T-helper 22 cell (primary cell): Measurements from ENCODE around the gene LMX1A.

Experiments used
- DNase-seq: peaks from one replicate; pipeline ENCODE4 v3.0.0-alpha.2; 2020; ENCODE audit warnings: low read depth

The LMX1A gene

DNA sequence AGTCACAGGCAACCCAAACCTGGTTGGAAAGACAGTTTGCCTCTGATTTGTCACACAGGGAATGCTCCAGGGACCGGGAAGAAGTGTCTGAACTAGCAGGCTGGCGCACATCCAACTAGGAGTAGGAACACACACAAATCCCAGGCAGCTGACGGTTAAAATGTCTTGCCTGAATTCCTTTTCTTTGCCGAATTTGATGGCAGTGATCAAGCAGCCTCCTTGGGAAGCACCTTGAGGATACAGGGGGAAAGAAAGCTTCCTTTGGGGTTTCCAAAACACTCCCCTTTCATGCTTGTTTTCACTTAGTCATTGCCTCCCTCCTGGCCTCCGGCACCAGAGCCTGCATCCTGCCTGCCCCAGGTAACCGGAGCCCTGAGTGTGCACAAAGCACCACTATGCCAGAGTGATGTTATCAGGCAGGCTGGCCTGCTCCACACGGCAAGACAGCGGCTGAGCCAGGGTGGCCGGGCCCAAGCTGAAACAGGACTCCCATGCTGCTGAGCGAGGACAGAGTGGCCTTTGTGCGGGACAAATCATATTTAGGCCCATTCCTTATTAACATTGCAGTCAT lies 193.8 kb downstream of the LMX1A start:
- DNase-seq: no peak

DNA sequence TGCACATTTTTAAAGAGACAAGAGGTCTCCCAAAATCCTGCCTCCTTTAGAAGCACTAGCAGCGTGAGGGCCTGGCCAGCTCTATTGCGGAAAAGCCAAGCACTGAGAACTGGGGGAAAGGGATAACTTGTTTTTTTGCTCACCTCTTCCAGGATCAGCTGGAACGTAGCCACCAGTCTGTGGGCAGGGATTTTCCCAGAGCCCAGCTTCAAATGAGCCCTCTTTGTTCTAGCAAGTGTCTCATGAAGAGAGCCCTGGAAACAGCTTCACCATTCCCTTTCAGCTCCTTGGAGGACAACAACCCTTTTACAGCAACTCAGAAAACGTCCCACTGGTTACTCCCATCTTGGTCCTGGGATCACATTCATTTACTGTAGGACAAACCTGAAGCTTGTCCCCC lies 195.4 kb downstream of the LMX1A start:
- no peak for DNase-seq

DNA sequence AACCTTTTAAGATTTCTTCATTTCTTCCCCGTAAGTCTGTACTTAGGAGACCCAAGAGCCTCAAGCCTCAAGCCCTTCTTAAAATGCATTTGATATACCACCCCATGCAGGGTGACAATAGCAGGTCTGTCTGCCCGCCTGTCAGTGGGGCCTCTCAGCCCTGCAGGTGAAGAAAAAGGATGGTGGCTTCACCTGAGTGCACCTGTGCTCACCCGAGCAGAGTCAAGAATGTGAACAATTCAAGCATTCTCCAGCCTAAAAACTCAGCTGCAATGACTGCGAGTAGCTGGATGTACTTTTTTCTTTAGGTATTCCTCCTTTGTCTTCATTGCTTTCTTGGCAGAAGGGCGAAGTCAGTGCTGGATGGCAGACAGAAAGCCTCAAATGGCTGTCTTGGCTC lies 203.3 kb downstream of the LMX1A start:
- DNase-seq: no peak

DNA sequence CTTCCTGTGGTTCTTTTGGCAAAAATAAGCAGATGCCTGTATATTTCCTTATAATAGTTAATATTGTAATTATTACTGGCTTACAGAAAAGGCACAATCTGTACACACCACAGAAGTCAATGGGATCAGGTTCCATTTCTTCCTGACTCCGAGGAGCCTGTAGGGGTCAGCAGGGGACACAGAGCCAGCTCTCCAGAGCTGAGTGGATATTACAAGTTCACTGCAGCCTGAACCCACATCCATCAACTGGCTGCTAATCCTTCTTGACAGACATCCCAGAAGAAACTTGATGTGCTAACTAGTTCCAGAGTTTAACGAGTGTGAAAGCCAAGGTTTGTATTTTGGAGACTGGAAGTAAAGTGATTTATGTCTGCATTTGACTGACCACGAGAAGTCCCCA lies 203.8 kb downstream of the LMX1A start:
- DNase-seq: no peak

DNA sequence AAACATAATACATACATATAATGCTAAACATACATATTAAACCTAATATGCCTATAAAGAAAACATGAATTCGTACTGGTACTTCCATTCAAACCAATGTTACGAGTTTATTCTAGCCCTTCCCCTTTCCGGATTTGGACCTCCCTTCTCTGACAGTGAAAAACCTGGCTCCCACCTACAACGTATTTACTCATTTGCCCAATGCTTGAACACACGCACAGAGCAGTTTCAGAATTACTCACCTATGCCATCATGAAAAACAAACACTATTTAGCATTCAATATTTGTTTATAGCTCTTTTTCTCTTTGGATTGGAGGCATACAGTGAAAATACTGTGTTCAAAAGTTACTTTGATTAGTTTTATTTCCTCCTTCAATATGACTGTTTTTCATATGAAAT lies 204.4 kb downstream of the LMX1A start:
- DNase-seq: no peak
